Mucosa of descending colon (tissue), 3 donors: ENCODE data around the gene GLT1D1. TPM values are rescaled to one million over a fixed set of nuclear protein-coding genes. Genes with fewer than 3 reads are reported as not detected.

Experiments
- ATAC-seq: fragments of 200-7000 bp; cut with Tn5 transposase; one replicate; pipeline ENCODE4 v1.9.1; 2020; ENCODE audit warnings: mild to moderate bottlenecking, moderate library complexity
- DNase-seq, 3 donors: peaks; one replicate each; pipeline ENCODE4 v3.0.0-alpha.2; 2020
- H3K36me3 ChIP-seq: fragments of 200-600 bp; one replicate; pipeline ENCODE4 v1.8.0; 2021; ENCODE audit warnings: low read depth, mild to moderate bottlenecking
- H3K4me1 ChIP-seq: fragments of 200-600 bp; one replicate; pipeline ENCODE4 v1.8.0; 2021; ENCODE audit warnings: low read depth, mild to moderate bottlenecking
- H3K4me3 ChIP-seq: fragments of 200-600 bp; one replicate; pipeline ENCODE4 v1.8.0; 2021; ENCODE audit warnings: mild to moderate bottlenecking
- H3K9me3 ChIP-seq: fragments of 200-600 bp; one replicate; pipeline ENCODE4 v1.8.0; 2021; ENCODE audit warnings: mild to moderate bottlenecking
- CTCF ChIP-seq: fragments of 200-600 bp; IDR thresholded peaks from one replicate; pipeline ENCODE4 v1.8.0; 2022; ENCODE audit warnings: antibody characterized with exemption, mild to moderate bottlenecking
- intact Hi-C, 2 donors: fragments of 100-400 bp; cut with DNase I in 1 of 2; cut with micrococcal nuclease in 1 of 2; formaldehyde crosslinking; loops; one replicate each; pipeline versions ENCODE4 v1.11.0 to v1.11.1; 2022; cut with DNase I, micrococcal nuclease
- total RNA-seq, 3 donors: library from RNA; stranded (reverse); fragmentation: NEBNext Ultra II Directional in 2 of 3; extraction: Animal tissue kit (Norgen Biotek cat#: 25700) in 2 of 3; gene quantifications; one replicate each; pipeline versions ENCODE4 v1.2.1 to v1.2.4, GENCODE V29; 2021 to 2023
- donor health status: DM: no; HTN: no; CAD: no; lungs with moderate emphysema.
- donor health status: DM: no; HTN: no; CAD: no.
- donor health status: DM: no; HTN: yes; CAD: no.

GLT1D1 gene
- total RNA-seq, 3 donors from 2014 or later: 0.65 to 0.73 TPM; not detected in 1

- no peak for TF ChIP-seq CTCF
- Histone ChIP-seq H3K4me3 (no peak overlapping the region), H3K36me3 (no peaks in the 10 kb centered on the region), H3K9me3 (no peaks in the 10 kb centered on the region), H3K4me1 (no peaks in the 10 kb centered on the region)
- no peak for DNase-seq
- ATAC-seq: no peak
- intact Hi-C loops: no loop called here
Measured at GRCh38 chr12:128808651-128809050, 44.6 kb upstream of the GLT1D1 start.

- TF ChIP-seq CTCF: no peak
- ATAC-seq: peak; percentile 54
- no peak overlapping the region for H3K4me3 ChIP-seq
Measured at GRCh38 chr12:128810182-128811127, 42.8 kb upstream of the GLT1D1 start.

GRCh38 chr12:128811806-128812205, 41.5 kb upstream of the GLT1D1 start:
- Histone ChIP-seq H3K4me1 (no peaks in the 10 kb centered on the region), H3K36me3 (no peaks in the 10 kb centered on the region), H3K4me3 (no peak overlapping the region), H3K9me3 (no peaks in the 10 kb centered on the region)
- intact Hi-C loops: no loop called here
- no peak for TF ChIP-seq CTCF
- ATAC-seq: no peak
- DNase-seq: no peak

More at GRCh38 chr12:128810182-128811127, 42.8 kb upstream of the GLT1D1 start:
- intact Hi-C loops: no loop called here
- no peaks in the 10 kb centered on the region for H3K36me3 ChIP-seq
- H3K4me1 ChIP-seq: no peaks in the 10 kb centered on the region
- H3K9me3 ChIP-seq: no peaks in the 10 kb centered on the region
- DNase-seq: no peak

GRCh38 chr12:128813392-128813791, 39.9 kb upstream of the GLT1D1 start:
- no peak for DNase-seq
- no peaks in the 10 kb centered on the region for H3K4me1 ChIP-seq
- H3K4me3 ChIP-seq: no peak overlapping the region
- no peaks in the 10 kb centered on the region for H3K9me3 ChIP-seq
- TF ChIP-seq CTCF: no peak
- no peak for ATAC-seq
- intact Hi-C loops: no loop called here
- no peaks in the 10 kb centered on the region for H3K36me3 ChIP-seq

GRCh38 chr12:128813883-128814282, 39.4 kb upstream of the GLT1D1 start:
- H3K9me3 ChIP-seq: no peaks in the 10 kb centered on the region
- H3K36me3 ChIP-seq: no peaks in the 10 kb centered on the region
- H3K4me1 ChIP-seq: no peaks in the 10 kb centered on the region
- no peak for TF ChIP-seq CTCF
- DNase-seq (no peak), ATAC-seq (no peak)
- intact Hi-C loops: no loop called here
- no peak overlapping the region for H3K4me3 ChIP-seq
